NCI-H226 (cell line): ENCODE results near the gene SMARCB1.
A peak's percentile ranks its signal among the peaks of the same experiment; 100 is the strongest.

Experiments
- DNase-seq: peaks from one replicate; pipeline ENCODE4 v3.0.0-alpha.2; 2015

Gene SMARCB1

DNA sequence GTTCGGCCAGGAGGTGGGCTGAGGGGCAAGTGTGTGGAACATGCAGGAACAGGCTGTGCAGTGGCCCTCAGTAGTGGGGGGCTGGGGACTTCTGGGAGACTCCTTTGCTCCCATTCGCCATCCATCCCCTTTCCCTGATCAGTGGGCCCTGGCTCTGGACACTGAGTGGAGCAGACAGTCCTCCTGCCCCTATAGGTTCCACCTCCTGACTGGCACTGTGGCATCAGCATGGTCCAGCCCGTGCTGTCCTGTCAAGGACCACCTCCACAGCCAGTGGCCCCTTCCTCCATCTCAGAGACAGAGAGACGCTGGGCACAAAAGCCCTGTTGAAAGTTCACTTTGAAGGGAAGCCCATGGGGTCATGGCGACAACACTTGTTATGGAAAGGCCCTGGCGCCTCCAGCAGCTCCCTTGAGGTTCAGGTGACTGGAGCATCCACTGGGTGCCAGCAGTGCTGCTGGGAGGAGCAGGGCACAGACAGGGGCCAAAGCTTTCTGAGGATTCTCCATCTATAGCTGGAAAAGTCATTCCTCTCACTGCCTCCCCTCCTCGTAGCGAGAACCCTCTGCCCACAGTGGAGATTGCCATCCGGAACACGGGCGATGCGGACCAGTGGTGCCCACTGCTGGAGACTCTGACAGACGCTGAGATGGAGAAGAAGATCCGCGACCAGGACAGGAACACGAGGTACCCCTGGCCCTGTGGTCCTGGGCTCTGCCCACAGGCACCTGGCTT is 46.4 kb downstream of the SMARCB1 start:
- no peak for DNase-seq

DNA sequence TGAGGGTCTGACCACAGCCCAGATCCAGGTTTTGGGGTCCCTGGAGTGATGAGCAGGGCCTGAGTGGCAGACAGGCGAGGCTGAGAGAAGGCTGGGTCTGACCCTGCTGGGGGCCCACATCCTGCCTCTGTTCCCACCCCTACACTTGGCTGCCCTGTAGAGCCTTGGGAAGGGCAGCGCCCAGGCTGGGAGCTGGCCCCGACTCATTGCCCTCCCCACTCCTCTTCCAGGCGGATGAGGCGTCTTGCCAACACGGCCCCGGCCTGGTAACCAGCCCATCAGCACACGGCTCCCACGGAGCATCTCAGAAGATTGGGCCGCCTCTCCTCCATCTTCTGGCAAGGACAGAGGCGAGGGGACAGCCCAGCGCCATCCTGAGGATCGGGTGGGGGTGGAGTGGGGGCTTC is 47.1 kb downstream of the SMARCB1 start:
- DNase-seq = no peak

DNA sequence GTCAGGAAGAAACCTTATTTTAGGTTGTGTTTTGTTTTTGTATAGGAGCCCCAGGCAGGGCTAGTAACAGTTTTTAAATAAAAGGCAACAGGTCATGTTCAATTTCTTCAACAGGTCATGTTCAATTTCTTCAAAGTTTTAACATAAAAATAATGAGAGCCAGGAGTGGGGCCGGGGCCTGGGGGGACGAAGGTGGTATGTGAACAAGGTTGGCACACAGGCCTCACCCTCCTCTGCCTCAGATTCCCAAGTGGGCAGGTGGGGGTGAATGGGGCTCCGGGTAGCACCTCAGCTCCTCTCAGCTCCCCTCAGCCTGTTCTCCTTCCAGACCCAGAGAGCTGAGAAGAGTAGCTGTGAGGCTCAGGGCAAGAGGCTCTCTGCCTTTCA is 47.6 kb downstream of the SMARCB1 start:
- no peak for DNase-seq

DNA sequence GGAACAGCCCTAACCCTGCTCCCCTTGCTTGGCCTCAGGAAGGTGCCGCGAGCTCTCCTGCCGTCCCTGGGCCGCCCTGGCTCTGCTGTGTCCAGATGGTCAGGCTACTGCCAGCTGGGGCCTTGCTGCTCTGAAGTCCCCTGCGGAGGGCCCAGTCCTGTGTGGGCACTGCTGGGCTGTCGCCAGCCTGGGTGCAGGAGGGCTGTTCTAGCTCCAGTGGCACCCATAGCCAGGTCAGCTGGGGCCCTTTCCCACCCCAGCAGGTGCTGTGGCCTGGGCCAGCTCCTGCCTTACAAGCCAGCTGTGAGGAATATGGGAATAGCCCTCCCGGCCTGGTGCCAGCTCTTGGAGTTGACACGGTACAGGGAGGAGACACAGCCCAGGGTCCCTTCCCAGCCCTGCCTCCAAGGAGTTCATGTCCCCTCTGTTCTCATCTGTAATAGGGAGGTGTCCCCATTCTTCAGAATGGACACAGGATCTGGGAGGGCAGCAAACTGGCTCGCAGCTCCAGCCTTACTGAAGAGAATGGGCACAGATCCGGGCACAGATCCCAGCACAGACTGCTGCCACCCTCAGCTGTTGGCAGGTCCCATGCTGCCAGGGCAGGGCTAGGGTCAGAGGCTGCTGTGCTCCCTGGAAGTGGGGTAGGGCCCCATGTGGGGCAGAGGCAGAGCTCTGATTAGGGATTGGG is 48.2 kb downstream of the SMARCB1 start:
- no peak for DNase-seq

DNA sequence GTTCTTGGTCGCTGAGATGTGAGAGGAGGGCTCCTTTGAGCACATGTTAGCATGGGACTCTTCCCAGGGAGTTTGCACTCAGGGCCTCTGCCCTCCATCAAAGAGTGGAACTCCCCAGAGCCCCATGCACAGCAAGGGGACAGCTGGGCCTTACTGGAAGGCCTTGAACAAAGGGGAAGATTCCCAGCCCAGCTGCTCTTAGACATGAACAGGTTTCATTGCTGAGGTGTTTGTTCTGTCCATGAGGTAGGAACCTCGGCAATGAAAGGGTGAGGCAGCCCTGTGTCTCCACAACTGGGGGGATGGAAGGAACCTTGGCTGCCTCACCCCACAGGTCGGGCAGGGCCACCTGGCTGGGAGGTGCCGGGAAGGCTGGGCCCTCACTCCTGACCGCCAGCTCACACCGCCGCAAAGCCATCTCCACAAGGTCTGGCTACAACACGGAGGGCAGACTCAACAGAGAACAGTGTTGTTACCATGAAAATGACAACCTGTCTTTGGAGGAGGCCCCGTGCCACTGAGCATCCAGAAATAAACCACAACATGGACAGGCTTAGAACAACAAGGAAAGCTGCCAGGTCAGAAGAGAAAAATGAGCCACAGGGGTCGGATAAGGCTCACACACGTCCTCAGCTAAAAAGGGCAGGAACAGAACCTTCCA is 48.8 kb downstream of the SMARCB1 start:
- no peak for DNase-seq

DNA sequence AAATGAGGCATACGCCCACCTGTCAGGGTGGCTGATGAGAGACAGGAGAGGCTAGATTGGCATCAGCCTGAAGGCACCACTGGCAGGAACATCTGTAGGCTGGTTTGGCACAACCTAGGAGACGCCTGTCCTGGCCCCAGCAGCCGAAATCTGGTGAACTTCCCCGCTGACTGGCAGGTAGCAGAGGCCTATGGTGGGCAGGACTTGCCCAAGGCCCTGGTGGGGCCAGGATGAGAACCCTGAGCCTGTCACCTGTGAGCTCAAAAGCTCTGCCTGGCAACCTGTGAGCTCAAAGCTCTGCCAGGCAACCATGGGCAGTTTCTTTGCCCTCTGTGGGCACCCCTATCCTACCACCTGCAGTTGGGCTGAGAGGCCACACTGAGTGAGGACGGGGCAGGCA is 49.5 kb downstream of the SMARCB1 start:
- DNase-seq = no peak

DNA sequence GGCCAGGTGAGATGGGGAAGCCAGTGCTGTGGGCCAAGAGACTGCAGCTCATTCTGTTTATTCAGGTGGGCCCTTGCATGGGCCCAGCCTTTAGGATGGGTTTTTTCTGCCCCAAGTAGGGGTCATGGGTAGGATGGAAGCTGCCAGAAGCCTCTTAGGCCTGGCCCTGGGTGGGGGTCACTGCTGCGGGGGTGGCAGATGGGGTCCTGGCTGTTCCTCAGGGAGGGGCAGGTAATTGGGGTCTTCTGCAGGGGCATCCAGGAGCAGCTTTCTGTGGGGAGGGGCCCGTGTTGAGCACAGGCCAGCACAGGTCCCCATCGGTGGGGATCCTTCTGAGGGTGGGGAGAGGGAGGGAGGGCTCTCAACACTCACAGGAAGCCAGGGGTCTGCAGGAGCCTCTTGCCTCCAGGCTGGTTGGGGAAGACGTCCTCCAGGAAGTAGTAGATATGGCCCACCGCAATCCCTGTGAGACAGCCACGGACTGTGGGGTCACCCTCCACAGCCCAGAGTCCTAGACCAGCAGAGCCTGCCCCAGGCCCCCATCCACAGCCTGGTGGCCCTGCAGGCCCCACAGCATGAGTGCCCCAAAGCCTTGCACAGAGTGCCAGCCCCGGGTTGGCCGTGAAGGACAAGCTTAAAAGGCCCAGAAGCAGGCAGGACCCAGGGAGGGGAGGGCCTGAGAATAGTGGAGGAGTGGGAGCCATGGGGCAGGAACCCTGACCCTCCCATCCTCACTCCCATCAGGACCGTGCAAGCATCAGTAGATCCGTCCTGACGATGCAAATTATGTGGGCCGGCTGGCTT is 50.1 kb downstream of the SMARCB1 start:
- no peak for DNase-seq

DNA sequence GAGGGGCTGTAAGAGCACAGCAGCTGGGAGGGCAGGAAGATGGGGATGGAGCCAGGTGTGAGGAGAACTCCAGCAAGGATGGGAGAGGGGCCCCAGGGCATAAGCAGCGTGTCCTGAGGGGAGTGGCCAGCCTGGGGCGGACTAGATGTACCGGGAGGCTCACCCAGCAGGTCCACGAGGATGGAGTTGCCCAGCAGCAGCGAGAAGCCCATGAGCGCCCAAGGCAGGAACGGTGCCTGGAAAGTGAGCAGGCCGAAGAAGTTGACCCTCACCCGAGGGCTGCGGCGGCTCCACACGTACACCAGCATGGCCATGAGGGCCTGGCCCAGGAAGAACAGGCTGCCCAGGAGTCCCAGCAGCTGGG is 50.7 kb downstream of the SMARCB1 start:
- DNase-seq = no peak

DNA sequence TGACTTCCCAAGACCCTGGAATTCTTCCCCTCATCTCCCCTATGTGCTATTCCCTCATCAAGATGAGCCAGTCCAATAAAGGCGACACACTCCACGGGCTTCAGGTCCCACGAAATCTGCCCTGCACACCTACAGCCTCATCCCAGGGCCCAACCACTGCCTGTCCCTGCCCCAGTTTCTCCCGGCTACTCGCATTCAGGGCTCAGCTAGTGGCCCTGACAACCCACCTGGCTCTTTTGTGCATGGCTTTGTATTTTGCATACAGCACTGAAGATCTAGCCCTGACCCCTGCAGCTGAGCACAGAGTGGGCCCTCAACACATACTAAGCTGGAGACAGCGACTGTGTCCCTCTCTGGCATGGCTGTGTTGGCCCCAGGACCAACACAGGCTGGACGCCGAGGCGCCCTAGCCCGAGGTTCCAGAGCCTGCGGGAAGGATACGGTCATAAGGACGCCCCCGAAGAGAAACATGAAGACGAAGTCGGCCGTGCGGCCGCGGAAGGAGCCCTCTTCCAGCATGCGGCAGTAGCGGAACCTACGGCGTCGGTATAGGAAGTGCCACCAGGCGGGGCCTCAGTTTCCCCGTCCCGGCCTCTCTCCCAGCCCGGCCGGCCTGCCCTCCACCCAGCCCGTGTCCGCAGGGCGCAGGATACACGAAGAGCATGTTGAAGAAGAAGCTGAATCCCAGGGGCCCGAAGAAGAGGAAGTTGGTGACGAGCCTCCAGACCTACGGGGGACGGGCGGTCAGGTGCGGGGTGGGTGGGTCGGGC is 51.3 kb downstream of the SMARCB1 start:
- DNase-seq = no peak

DNA sequence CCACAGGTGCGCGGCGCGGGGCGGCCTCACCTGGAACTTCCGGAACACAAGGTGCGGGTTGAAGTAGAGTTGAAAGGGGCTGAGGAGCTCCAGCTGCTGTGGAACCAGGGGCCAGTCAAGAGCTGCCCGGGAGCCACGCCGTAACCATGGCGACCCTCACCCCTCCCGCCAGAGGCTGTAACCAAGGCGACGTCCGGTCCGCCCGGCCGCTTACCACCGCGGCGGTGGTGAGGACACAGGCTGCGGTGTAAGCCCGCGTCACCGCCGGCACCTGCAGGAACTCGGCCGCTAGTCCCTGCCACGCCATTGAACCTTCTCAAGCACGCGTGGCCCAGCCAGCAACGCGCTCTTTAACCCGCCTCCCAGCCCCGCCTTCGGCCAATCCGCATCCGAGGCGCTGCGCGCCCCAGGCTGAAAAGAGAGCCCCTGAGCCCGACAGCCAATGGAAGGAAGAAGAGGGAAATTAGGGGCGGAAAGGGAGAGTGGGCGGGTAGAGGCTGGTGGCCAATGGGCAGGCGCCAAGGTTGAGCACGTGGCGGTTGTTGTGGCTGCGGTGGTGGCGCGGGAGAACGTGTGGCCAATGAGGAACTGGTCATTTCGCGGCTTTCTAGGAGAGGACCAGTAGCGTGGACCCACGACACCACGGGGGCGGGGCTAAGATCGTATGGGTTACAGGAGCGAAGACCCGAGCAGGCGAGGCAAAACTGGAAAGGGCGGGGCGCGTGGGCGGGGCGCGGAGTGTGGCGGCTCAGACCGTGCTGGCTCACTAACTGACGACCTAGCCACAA is 52.1 kb downstream of the SMARCB1 start, which contains the start of gene DERL3:
DERL3 (minus strand) TSS at position 326 of the 788 bp plus-strand sequence; CDS start at position 307, 19 bp downstream.
- peak; percentile 68 for DNase-seq

DNA sequence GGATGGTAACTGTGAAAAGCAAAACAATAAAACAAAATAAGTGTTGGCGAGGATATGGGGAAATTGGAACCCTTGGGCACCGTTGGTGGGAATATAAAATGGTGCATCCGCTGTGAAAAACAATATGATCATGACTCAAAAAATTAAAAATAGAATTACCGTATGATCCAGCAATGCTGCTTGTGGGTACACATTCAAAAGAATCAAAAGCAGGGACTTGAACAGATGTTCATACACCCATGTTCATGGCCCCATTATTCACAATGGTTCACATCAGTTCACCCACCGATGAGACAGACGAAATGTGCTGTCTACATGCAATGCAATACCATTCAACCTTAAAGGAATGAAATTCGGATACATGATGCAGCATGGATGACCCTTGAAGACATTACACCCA is 53.3 kb downstream of the SMARCB1 start:
- DNase-seq = no peak

DNA sequence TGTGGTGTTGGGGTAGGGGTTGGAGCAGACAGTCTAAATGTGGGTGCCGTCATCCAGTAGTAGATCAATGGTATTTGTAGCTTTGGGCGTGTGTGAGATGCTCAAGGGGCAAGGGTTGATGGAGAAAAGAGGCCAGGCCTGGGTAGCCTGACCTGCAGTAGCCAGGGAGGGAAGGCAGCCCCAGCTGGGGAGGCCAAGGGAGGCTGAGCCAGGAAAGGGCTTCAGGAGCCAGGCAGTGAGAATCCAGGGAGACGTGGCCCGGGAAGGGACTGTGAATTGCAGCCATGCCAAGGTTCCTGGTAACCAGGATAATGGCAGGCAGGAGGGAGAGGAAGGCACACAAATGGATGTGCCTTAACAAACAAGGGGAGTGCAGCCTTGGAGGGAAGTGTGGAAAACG is 54.5 kb downstream of the SMARCB1 start:
- DNase-seq = no peak

DNA sequence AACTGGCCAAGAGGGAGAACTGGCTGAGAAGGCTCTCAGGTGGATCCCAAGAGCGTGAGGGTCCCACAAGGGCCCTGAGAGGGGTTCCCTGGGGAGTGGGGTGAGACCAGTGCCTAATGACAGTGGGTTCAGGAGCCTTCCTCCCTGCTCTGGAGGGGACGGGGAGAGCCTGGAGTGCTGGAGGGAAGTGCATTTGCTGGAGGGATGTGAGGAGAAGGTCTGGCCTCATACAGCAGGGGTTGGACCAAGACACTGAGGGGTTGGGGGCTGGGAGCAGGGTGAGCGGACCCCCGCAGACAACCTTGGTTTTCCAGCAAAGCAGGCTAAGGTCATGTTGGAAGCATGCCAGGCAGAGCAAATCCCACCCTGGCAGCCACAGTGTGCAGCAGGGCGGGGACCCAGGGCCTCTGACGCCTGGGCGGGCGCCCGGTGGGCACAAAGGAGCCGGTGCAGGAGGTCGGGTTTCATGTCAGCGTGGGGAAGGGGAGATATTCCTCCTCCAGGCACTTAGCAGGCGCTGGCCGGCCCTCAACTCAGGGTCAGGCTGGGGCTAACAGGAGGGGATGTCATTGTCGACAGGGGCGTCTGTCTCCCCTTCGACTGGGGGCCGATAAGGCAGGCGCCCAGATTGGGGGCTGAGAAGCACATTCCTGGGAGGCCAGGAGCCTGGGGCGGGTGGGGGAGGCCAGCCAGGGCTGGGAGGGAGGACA is 55.1 kb downstream of the SMARCB1 start:
- DNase-seq = no peak

DNA sequence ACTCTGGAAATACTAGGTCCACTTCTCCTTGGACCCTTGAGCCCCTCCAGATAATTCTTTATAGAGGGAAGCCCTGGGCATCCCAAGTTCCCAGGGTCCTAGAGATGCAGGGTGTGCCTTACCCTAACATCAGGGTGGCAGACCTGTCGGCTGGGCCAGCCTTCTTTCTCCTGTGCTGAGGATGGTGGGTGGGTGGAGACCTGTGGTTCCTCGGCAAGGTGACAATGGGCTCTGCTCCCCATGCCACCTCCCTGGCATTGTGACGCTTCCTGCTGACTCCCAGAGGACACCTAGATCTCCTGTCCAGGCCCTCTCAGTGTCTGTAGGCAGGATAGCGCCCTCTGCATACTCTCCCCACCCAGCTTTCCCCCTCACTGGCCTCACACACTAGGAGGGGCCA is 55.8 kb downstream of the SMARCB1 start:
- no peak for DNase-seq

DNA sequence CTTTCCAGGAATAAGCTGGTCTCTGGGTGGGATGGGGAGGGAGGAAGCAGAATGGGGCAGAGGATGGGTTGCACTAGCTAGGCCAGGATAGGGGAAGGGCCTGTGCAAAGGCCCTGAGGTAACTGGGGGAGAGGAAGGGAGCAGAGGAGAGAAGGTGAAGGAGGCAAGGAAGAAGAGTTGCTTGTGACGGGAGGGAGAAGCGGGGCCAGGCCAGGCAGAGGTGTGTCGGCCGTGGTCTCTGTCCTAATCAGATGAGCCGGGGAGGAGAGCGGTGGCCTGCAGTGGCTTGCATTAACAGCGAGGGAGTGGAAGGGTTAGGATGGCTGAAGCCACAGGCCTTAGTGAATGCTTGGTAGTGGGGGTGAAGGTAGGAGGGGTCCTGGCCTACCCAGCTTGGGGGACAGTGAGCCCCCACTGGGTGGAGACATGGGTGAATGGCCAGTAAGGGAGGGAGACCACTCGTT is 58.0 kb downstream of the SMARCB1 start:
- no peak for DNase-seq

DNA sequence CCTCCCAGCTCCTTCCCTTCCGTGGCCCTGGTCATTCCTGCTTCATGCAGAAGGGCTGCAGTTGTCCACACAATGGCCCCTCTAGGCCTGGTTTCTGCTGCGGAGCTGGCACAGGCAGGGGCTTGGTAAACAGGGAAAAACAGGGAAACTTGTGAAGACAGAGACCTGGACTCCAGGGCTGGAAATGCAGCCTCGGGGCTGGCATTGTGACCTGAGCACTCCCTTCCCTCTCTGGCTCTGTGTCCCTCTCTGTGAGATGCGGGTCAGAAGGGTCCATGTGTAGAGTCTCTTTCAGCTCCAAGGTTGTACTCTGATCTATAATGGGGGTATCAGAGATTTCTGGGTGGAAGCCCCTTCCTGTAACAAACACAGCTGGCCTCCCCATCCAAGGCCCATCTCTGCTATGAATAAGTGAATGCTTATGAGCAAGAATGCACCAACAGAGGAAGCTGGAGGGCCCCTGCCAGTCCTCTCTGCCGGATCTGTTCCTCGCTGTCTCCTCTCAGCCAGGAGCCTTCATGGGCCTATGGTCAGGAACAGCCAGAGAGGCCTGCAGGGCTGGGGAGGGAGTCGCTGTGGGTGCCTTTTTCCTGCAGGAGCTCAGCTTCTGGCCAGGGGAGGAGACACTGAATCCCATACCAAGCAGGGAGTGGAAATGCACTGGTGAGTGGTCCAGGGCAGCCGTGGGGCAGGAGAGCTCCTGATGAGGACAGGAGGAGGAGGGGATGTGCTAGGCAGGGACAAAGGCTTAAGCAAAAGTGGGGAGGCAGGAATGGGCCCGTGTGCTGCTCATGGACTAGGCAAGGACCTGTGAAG is 58.7 kb downstream of the SMARCB1 start:
- no peak for DNase-seq

DNA sequence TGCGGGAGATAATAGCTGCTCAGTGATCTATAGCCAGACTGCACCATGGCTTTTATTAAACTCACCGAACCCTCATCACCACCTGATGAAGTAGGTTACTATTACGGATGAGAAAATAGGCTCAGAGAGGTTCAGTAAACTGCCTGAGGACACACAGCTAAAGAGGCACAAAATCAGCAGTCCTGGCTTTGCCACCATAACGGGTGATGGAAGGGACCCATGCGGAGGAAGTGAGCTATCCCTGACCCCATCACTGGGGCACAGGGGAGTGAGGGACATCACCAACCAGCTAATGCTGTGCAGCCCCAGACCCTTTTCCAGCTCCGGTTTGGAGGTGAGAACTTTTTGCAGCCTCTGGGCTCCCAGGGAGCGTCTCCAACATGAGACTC is 59.3 kb downstream of the SMARCB1 start:
- no peak for DNase-seq

DNA sequence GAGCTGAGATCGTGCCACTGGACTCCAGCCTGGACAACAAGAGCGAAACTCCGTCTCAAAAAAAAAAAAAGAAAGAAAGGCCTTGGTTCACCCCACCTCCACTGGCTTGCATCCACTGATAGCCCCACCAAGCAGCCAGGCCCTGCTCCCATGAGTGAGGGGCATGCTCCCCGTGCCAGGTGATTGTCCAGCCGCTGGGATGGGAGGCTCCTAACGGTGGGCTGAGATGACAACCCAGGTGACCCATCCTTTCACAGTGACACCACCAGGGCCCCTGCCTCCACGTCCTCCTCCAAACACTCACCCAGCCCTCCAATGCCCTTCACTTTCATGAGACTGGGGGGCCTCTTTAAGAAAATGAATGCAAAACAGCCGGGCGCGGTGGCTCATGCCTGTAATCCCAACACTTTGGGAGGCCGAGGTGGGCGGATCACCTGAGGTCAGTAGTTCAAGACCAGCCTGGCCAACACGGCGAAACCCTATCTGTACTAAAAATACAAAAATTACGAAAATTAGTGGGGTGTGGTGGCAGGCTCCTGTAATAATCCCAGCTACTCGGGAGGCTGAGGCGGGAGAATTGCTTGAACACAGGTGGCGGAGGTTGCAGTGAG is 60.6 kb downstream of the SMARCB1 start:
- DNase-seq = no peak
